PC-9 (cell line): ENCODE data around the gene WRAP53. TPM values are rescaled to one million over a fixed set of nuclear protein-coding genes. Genes with fewer than 3 reads are reported as not detected.

ENCODE experiments used
- BruUV-seq: library from RNA; stranded (reverse); fragments of 400-500 nt; replicated peaks from 2 replicates; lab custom pipeline; 2021; lab: Mats Ljungman, UMichigan
- CTCF ChIA-PET: fragments of 300-600 bp; sonication (Branson Sonifier 250); formaldehyde crosslinking; loops from one replicate; lab custom pipeline; 2022; ENCODE audit warnings: antibody characterized with exemption; lab: Charles Lee
- POLR2A ChIA-PET: fragments of 300-600 bp; sonication (Branson Sonifier 250); formaldehyde crosslinking; loops from one replicate; lab custom pipeline; 2022; ENCODE audit warnings: antibody characterized with exemption; ENCODE audit not compliant: unreplicated experiment; lab: Charles Lee
- DNase-seq, 2 experiments: peaks; one replicate each; pipeline versions ENCODE4 v3.0.0 to v3.0.0-alpha.2; 2015 to 2022; ENCODE audit warnings: mixed read lengths in 1 of 2
- H2AFZ ChIP-seq: fragments of 200-600 bp; sonication (generic); 2 replicates; pipeline ENCODE4 v1.8.1; 2017; ENCODE audit warnings: antibody characterized with exemption
- H3F3A ChIP-seq: fragments of 200-600 bp; sonication (generic); 2 replicates; pipeline ENCODE4 v1.8.1; 2017; ENCODE audit warnings: antibody characterized with exemption, mild to moderate bottlenecking, low read depth; ENCODE audit not compliant: insufficient read depth
- H3K27ac ChIP-seq: fragments of 200-600 bp; sonication (generic); 2 replicates; pipeline ENCODE4 v1.6.1; 2016; ENCODE audit warnings: mixed run types
- H3K27me3 ChIP-seq: fragments of 200-600 bp; sonication (generic); 2 replicates; pipeline ENCODE4 v1.6.1; 2016; ENCODE audit warnings: low read depth, mixed run types; ENCODE audit not compliant: insufficient read depth
- H3K36me3 ChIP-seq: fragments of 200-600 bp; sonication (generic); 2 replicates; pipeline ENCODE4 v1.6.1; 2016; ENCODE audit warnings: low read depth, mixed run types
- H3K4me1 ChIP-seq: fragments of 200-600 bp; sonication (generic); replicated peaks from 2 replicates; pipeline ENCODE4 v1.6.1; 2016; ENCODE audit warnings: mixed run types; ENCODE audit not compliant: insufficient read depth
- H3K4me2 ChIP-seq: fragments of 200-600 bp; sonication (generic); 2 replicates; pipeline ENCODE4 v1.6.1; 2017; ENCODE audit warnings: mixed run types
- H3K4me3 ChIP-seq: fragments of 200-600 bp; sonication (generic); 2 replicates; pipeline ENCODE4 v1.6.1; 2016; ENCODE audit warnings: mixed run types
- H3K79me2 ChIP-seq: fragments of 200-600 bp; sonication (generic); 2 replicates; pipeline ENCODE4 v1.6.1; 2017; ENCODE audit warnings: low read depth, mixed run types
- H3K9me2 ChIP-seq: fragments of 200-600 bp; sonication (generic); 2 replicates; pipeline ENCODE4 v1.8.1; 2017; ENCODE audit warnings: mild to moderate bottlenecking; ENCODE audit not compliant: insufficient read depth
- H3K9me3 ChIP-seq: fragments of 200-600 bp; sonication (generic); 2 replicates; pipeline ENCODE4 v1.8.1; 2016; ENCODE audit warnings: low read depth; ENCODE audit not compliant: insufficient read depth
- H4K20me1 ChIP-seq: fragments of 200-600 bp; sonication (generic); 2 replicates; pipeline ENCODE4 v1.8.1; 2017; ENCODE audit not compliant: insufficient read depth
- CTCF ChIP-seq: fragments of 200-600 bp; sonication (generic); conservative IDR thresholded peaks from 2 replicates; pipeline ENCODE4 v1.6.1; 2017; ENCODE audit warnings: mixed run types, antibody characterized with exemption, mild to moderate bottlenecking, moderate library complexity
- EZH2 ChIP-seq: fragments of 200-600 bp; sonication (generic); IDR thresholded peaks from 2 replicates; pipeline ENCODE4 v1.8.0; 2017; ENCODE audit warnings: antibody characterized with exemption, low read depth
- intact Hi-C: fragments of 100-400 bp; cut with micrococcal nuclease; formaldehyde crosslinking; loops from one replicate; pipeline ENCODE4 v1.10.0; 2022; ENCODE audit not compliant: unreplicated experiment
- total RNA-seq: library from RNA; stranded (reverse); gene quantifications from 2 replicates; pipeline ENCODE4 v1.2.3, GENCODE V29; 2021

The WRAP53 gene
- total RNA-seq, 1 experiment from 2014 or later, result 31.9 TPM

- no peak overlapping the region for H3K27ac ChIP-seq
- H3K79me2 ChIP-seq, result no peaks in the 10 kb centered on the region
- intact Hi-C loops, result no loop called here
- no peaks in the 10 kb centered on the region for H3K27me3 ChIP-seq
- no peaks in the 10 kb centered on the region for H4K20me1 ChIP-seq
- no peaks in the 10 kb centered on the region for H3K4me1 ChIP-seq
- CTCF ChIA-PET, result no interaction called here
- no peak overlapping the region for H2AFZ ChIP-seq
- no TSS peak for BruUV-seq
- H3K9me2 ChIP-seq, result no peaks in the 10 kb centered on the region
- no peaks in the 10 kb centered on the region for H3F3A ChIP-seq
- POLR2A ChIA-PET, result interaction anchor here (0.7 kb wide), 1 partner anchor 283 kb away, joined by 3 read pairs; no protein-coding TSS in a partner anchor
- H3K4me3 ChIP-seq, result no peak overlapping the region
- no peaks in the 10 kb centered on the region for H3K9me3 ChIP-seq
- no peak overlapping the region for H3K4me2 ChIP-seq
- TF ChIP-seq CTCF (no peak), EZH2 (no peak)
- DNase-seq, result no peak
- H3K36me3 ChIP-seq, result no peaks in the 10 kb centered on the region
Measured at GRCh38 chr17:7705269-7706255, 17.3 kb downstream of the WRAP53 start.

- POLR2A ChIA-PET, result interaction anchor here (0.7 kb wide), 1 partner anchor 302 kb away, joined by 3 read pairs; no protein-coding TSS in a partner anchor
Measured at GRCh38 chr17:7706631-7707354, 18.5 kb downstream of the WRAP53 start.

More at GRCh38 chr17:7706631-7707354, 18.5 kb downstream of the WRAP53 start:
- H3K27ac ChIP-seq, result no peak overlapping the region
- no peaks in the 10 kb centered on the region for H3K9me3 ChIP-seq
- H3K36me3 ChIP-seq, result no peaks in the 10 kb centered on the region
- no peak overlapping the region for H3K4me2 ChIP-seq
- no peaks in the 10 kb centered on the region for H3K79me2 ChIP-seq
- no peak overlapping the region for H3K4me3 ChIP-seq
- DNase-seq, result no peak
- CTCF ChIA-PET, result no interaction called here
- BruUV-seq, result no TSS peak
- no peaks in the 10 kb centered on the region for H3K9me2 ChIP-seq
- no peaks in the 10 kb centered on the region for H3K4me1 ChIP-seq
- no peaks in the 10 kb centered on the region for H4K20me1 ChIP-seq
- H3K27me3 ChIP-seq, result no peaks in the 10 kb centered on the region
- no peak for TF ChIP-seq CTCF
- no peak for TF ChIP-seq EZH2
- no peak overlapping the region for H2AFZ ChIP-seq
- intact Hi-C loops, result no loop called here
- no peaks in the 10 kb centered on the region for H3F3A ChIP-seq
